SK-N-SH (cell line): ENCODE measurements around the gene PNPLA2. TPM values are rescaled to one million over a fixed set of nuclear protein-coding genes. Genes with fewer than 3 reads are reported as not detected.

Source experiments
- CTCF ChIA-PET: fragments of 300-600, 350-600 bp; formaldehyde crosslinking; extraction: SDS; loops from one replicate; lab custom pipeline; 2021; lab: Yijun Ruan, JAX
- POLR2A ChIA-PET: fragments of 350-600 bp; sonication (Branson Sonifier 250); formaldehyde crosslinking; extraction: SDS; loops from one replicate; lab custom pipeline; 2020; ENCODE audit warnings: antibody characterized with exemption, inconsistent platforms; lab: Yijun Ruan, JAX
- DNase-seq: peaks from one replicate; pipeline ENCODE4 v3.0.0; 2012
- H2AFZ ChIP-seq: fragments of 200-600 bp; sonication (generic); 2 replicates; pipeline ENCODE4 v1.8.1; 2016; ENCODE audit warnings: antibody characterized with exemption, mild to moderate bottlenecking, low read depth
- H3F3A ChIP-seq: fragments of 200-600 bp; sonication (generic); replicated peaks from 2 replicates; pipeline ENCODE3; 2016; ENCODE audit warnings: antibody characterized with exemption, mild to moderate bottlenecking; ENCODE audit not compliant: insufficient read depth
- H3K27ac ChIP-seq, 2 experiments: fragments of 200-500 bp in 1 of 2; fragments of 200-600 bp in 1 of 2; sonication (Bioruptor generic) in 1 of 2; sonication (generic), shearing (Covaris generic) in 1 of 2; 2 replicates each; pipeline versions ENCODE4 v1.5.1 to v1.6.1; 2014 to 2016; ENCODE audit warnings: low read depth in 2 of 2, inconsistent platforms in 1 of 2, low read length in 1 of 2, mild to moderate bottlenecking in 1 of 2, mixed read lengths in 1 of 2
- H3K27me3 ChIP-seq: fragments of 200-600 bp; sonication (generic), shearing (Covaris generic); 2 replicates; pipeline ENCODE4 v1.6.1; 2016; ENCODE audit warnings: mixed run types; ENCODE audit not compliant: insufficient read depth
- H3K36me3 ChIP-seq, 2 experiments: fragments of 200-500 bp in 1 of 2; fragments of 200-600 bp in 1 of 2; sonication (Bioruptor generic) in 1 of 2; sonication (generic) in 1 of 2; replicated peaks in 1 of 2; 2 replicates each; pipeline versions ENCODE3 to v1.5.1; 2014 to 2016; ENCODE audit warnings: low read length in 1 of 2, mild to moderate bottlenecking in 1 of 2; ENCODE audit not compliant: insufficient read depth in 2 of 2, control insufficient read depth in 1 of 2
- H3K4me1 ChIP-seq, 2 experiments: fragments of 200-500 bp in 1 of 2; fragments of 200-600 bp in 1 of 2; sonication (Bioruptor generic) in 1 of 2; sonication (generic), shearing (Covaris generic) in 1 of 2; 2 replicates each; pipeline versions ENCODE4 v1.5.1 to v1.6.1; 2014 to 2016; ENCODE audit warnings: low read depth in 1 of 2, low read length in 1 of 2, mixed run types in 1 of 2; ENCODE audit not compliant: insufficient read depth in 2 of 2, control insufficient read depth in 1 of 2
- H3K4me2 ChIP-seq: fragments of 200-600 bp; sonication (generic), shearing (Covaris generic); 2 replicates; pipeline ENCODE4 v1.6.1; 2017; ENCODE audit warnings: mixed run types
- H3K4me3 ChIP-seq, 2 experiments: fragments of 200-500 bp in 1 of 2; fragments of 200-600 bp in 1 of 2; sonication (Bioruptor generic) in 1 of 2; sonication (generic), shearing (Covaris generic) in 1 of 2; 2 replicates each; pipeline versions ENCODE4 v1.5.1 to v1.8.1; 2014 to 2016; ENCODE audit warnings: low read depth in 2 of 2, inconsistent platforms in 1 of 2, low read length in 1 of 2, mild to moderate bottlenecking in 1 of 2, mixed read lengths in 1 of 2, moderate library complexity in 1 of 2
- H3K79me2 ChIP-seq: fragments of 200-600 bp; sonication (generic); 2 replicates; pipeline ENCODE4 v1.8.1; 2017; ENCODE audit warnings: mild to moderate bottlenecking; ENCODE audit not compliant: insufficient read depth
- H3K9ac ChIP-seq: fragments of 200-600 bp; sonication (generic); 2 replicates; pipeline ENCODE4 v1.6.1; 2017; ENCODE audit warnings: mixed run types
- H3K9me2 ChIP-seq: fragments of 200-600 bp; sonication (generic); 2 replicates; pipeline ENCODE4 v1.6.1; 2017; ENCODE audit warnings: mixed run types
- H3K9me3 ChIP-seq: fragments of 200-600 bp; sonication (generic); 2 replicates; pipeline ENCODE4 v1.6.1; 2017; ENCODE audit warnings: mixed run types, mild to moderate bottlenecking, moderate library complexity
- H4K20me1 ChIP-seq: fragments of 200-600 bp; sonication (generic); 2 replicates; pipeline ENCODE4 v1.6.1; 2017; ENCODE audit warnings: mild to moderate bottlenecking, mixed run types; ENCODE audit not compliant: insufficient read depth
- CTCF ChIP-seq: fragments of 200-600 bp; sonication (generic); IDR thresholded peaks from 2 replicates; pipeline ENCODE4 v1.6.1; 2017; ENCODE audit warnings: antibody characterized with exemption, mild to moderate bottlenecking, moderate library complexity
- GATA2 ChIP-seq: sonication (generic); formaldehyde crosslinking; IDR thresholded peaks from 2 replicates; pipeline ENCODE4 v1.5.0; 2020; ENCODE audit warnings: mild to moderate bottlenecking, missing genetic modification reagents
- MXI1 ChIP-seq: IDR thresholded peaks from 2 replicates; pipeline ENCODE4 v1.6.1; 2012; ENCODE audit warnings: mild to moderate bottlenecking, low read depth, low read length, improper control_type of control experiment
- POLR2AphosphoS5 ChIP-seq: IDR thresholded peaks from 2 replicates; pipeline ENCODE4 v1.6.1; 2012; ENCODE audit warnings: low read depth, low read length
- RCOR1 ChIP-seq: fragments of 150-350 bp; IDR thresholded peaks from 2 replicates; pipeline ENCODE4 v1.6.1; 2017; ENCODE audit warnings: antibody characterized with exemption, low read length
- TCF12 ChIP-seq: IDR thresholded peaks from 2 replicates; pipeline ENCODE4 v1.4.0; 2012
- YY1 ChIP-seq: IDR thresholded peaks from 2 replicates; pipeline ENCODE4 v1.4.0; 2012; ENCODE audit warnings: low read depth, mild to moderate bottlenecking
- ZBTB33 ChIP-seq: IDR thresholded peaks from 2 replicates; pipeline ENCODE4 v1.4.0; 2012; ENCODE audit warnings: low read depth, borderline replicate concordance
- WGBS: methylation state at CpG from one replicate; pipeline ENCODE4 v1.1.6; 2017; ENCODE audit warnings: low lambda C conversion rate; 5-methylcytosine and 5-hydroxymethylcytosine counted together
- polyA plus RNA-seq, 3 experiments: library from polyadenylated mRNA; depleted of rRNA; stranded (reverse); fragments of >200 nt; gene quantifications; 2 replicates each; pipeline ENCODE4 v1.2.3, GENCODE V29; 2012

Gene PNPLA2
- polyA plus RNA-seq, 1 of the 3 experiments (the other 2 are of a cell fraction) = 60.3 TPM

GRCh38 chr11:769887-770641 lies 48.6 kb upstream of the PNPLA2 start:
- no peaks in the 10 kb centered on the region for H3K27me3 ChIP-seq
- H3K79me2 ChIP-seq = peaks cover 41% of the 10 kb centered on the region
- ChIA-PET POLR2A (no interaction called here), CTCF (interaction anchor here (1.1 to 1.6 kb wide), 3 partner anchors 14 to 42 kb away, joined by 3 to 10 read pairs (median 5); partner anchors contain the start of gene TALDO1)
- H3F3A ChIP-seq = peaks cover 3% of the 10 kb centered on the region
- WGBS = 91% methylated on average over 19 of the region's 23 CpGs
- H3K27ac ChIP-seq = no peak overlapping the region
- TF ChIP-seq GATA2 (CRISPR knock-in tag) = no peak
- no peak for TF ChIP-seq TCF12
- TF ChIP-seq POLR2AphosphoS5 = no peak
- no peak for TF ChIP-seq ZBTB33
- no peak for TF ChIP-seq YY1
- TF ChIP-seq CTCF = no peak
- TF ChIP-seq RCOR1 = no peak
- H3K4me1 ChIP-seq = peaks cover 2 to 3% of the 10 kb centered on the region in 2 experiments; a peak in 2 of 4 replicates
- no peak for DNase-seq
- no peak overlapping the region for H3K4me3 ChIP-seq
- no peak overlapping the region for H3K9ac ChIP-seq
- peaks cover 3 to 61% of the 10 kb centered on the region in 2 experiments for H3K36me3 ChIP-seq
- H4K20me1 ChIP-seq = peaks cover 31% of the 10 kb centered on the region
- H3K9me3 ChIP-seq = no peaks in the 10 kb centered on the region
- no peaks in the 10 kb centered on the region for H3K9me2 ChIP-seq
- no peak overlapping the region for H3K4me2 ChIP-seq
- H2AFZ ChIP-seq = no peak overlapping the region

GRCh38 chr11:770642-771616 lies 47.8 kb upstream of the PNPLA2 start:
- H4K20me1 ChIP-seq = peaks cover 38% of the 10 kb centered on the region
- no peak overlapping the region for H3K9ac ChIP-seq
- DNase-seq = no peak
- no peaks in the 10 kb centered on the region for H3K9me2 ChIP-seq
- H3K27ac ChIP-seq = no peak overlapping the region
- WGBS = 98% methylated on average over 13 of the region's 32 CpGs
- H3F3A ChIP-seq = no peaks in the 10 kb centered on the region
- no peaks in the 10 kb centered on the region for H3K9me3 ChIP-seq
- H3K36me3 ChIP-seq = peaks cover 3 to 58% of the 10 kb centered on the region in 2 experiments
- H3K4me1 ChIP-seq = peaks cover 9 to 11% of the 10 kb centered on the region in 2 experiments; a peak in 2 of 4 replicates
- H3K79me2 ChIP-seq = peaks cover 49% of the 10 kb centered on the region
- ChIA-PET POLR2A (no interaction called here), CTCF (interaction anchor here (1.1 to 1.6 kb wide), 3 partner anchors 13 to 43 kb away, joined by 3 to 10 read pairs (median 5); partner anchors contain the start of gene TALDO1)
- TF ChIP-seq MXI1 = no peak
- TF ChIP-seq, all 33 proteins: peak for 0
- Histone ChIP-seq H3K4me3 (no peak overlapping the region), H3K4me2 (no peak overlapping the region), H3K27me3 (no peaks in the 10 kb centered on the region), H2AFZ (no peak overlapping the region)
